ENCODE results near the gene NUDT7. TPM values are rescaled to one million over a fixed set of nuclear protein-coding genes. Genes with fewer than 3 reads are reported as not detected.

NUDT7 gene
- total RNA-seq, 1 donor from 2014 or later, result 3.5 TPM

- no peak for TF ChIP-seq EZH2 (IDR thresholded peaks at IDR 0.05; ENCODE audit: insufficient read depth, low read length)
- TF ChIP-seq CTCF (IDR thresholded peaks at IDR 0.05; ENCODE audit: insufficient read depth, low read depth, low read length), result no peak
- Mint-ChIP-seq H3K27me3 (ENCODE audit: low read depth, unreplicated experiment) (peaks cover 53% of the 10 kb centered on the region), H3K36me3 (ENCODE audit: low read depth, unreplicated experiment) (no peaks in the 10 kb centered on the region), H3K9me3 (ENCODE audit: unreplicated experiment) (peaks cover 4% of the 10 kb centered on the region), H3K4me1 (ENCODE audit: low read depth, unreplicated experiment) (no peaks in the 10 kb centered on the region), H3K4me3 (ENCODE audit: unreplicated experiment) (no peak overlapping the region), H3K27ac (ENCODE audit: unreplicated experiment) (no peak overlapping the region)
- Histone ChIP-seq H4K20me1 (ENCODE audit: insufficient read depth, low read length) (no peaks in the 10 kb centered on the region), H3K4me1 (ENCODE audit: insufficient read depth, low read length) (peaks cover 6% of the 10 kb centered on the region), H3K36me3 (ENCODE audit: insufficient read depth, low read length) (no peaks in the 10 kb centered on the region), H2AFZ (ENCODE audit: low read depth, low read length) (no peak overlapping the region), H3K79me2 (ENCODE audit: insufficient read depth, low read length) (no peaks in the 10 kb centered on the region), H3K4me3 (ENCODE audit: insufficient read depth, low read depth, low read length) (no peak overlapping the region), H3K9ac (ENCODE audit: low read length) (no peak overlapping the region), H3K4me2 (ENCODE audit: low read length) (no peak overlapping the region), H3K27me3 (ENCODE audit: insufficient read depth, low read length) (peaks cover 5% of the 10 kb centered on the region), H3K9me3 (ENCODE audit: insufficient read depth, low read depth, low read length) (no peaks in the 10 kb centered on the region), H3K27ac (ENCODE audit: low read depth, low read length) (no peak overlapping the region)
- no peak for FAIRE-seq
- DNase-seq (ENCODE audit: low read depth), result no peak
Measured at GRCh38 chr16:77786186-77786847, 64.0 kb downstream of the NUDT7 start.

- DNase-seq (ENCODE audit: low read depth), result no peak
- Histone ChIP-seq H3K4me1 (ENCODE audit: insufficient read depth, low read length) (peaks cover 6% of the 10 kb centered on the region), H3K36me3 (ENCODE audit: insufficient read depth, low read length) (no peaks in the 10 kb centered on the region), H3K27ac (ENCODE audit: low read depth, low read length) (no peak overlapping the region), H3K9me3 (ENCODE audit: insufficient read depth, low read depth, low read length) (no peaks in the 10 kb centered on the region), H3K79me2 (ENCODE audit: insufficient read depth, low read length) (peaks cover 3% of the 10 kb centered on the region), H4K20me1 (ENCODE audit: insufficient read depth, low read length) (no peaks in the 10 kb centered on the region), H3K27me3 (ENCODE audit: insufficient read depth, low read length) (peaks cover 5% of the 10 kb centered on the region), H3K4me2 (ENCODE audit: low read length) (no peak overlapping the region), H3K4me3 (ENCODE audit: insufficient read depth, low read depth, low read length) (no peak overlapping the region), H3K9ac (ENCODE audit: low read length) (no peak overlapping the region), H2AFZ (ENCODE audit: low read depth, low read length) (no peak overlapping the region)
- FAIRE-seq, result no peak
- TF ChIP-seq CTCF (IDR thresholded peaks at IDR 0.05; ENCODE audit: insufficient read depth, low read depth, low read length) (no peak), EZH2 (IDR thresholded peaks at IDR 0.05; ENCODE audit: insufficient read depth, low read length) (no peak)
- Mint-ChIP-seq H3K27me3 (ENCODE audit: low read depth, unreplicated experiment) (peaks cover 60% of the 10 kb centered on the region), H3K27ac (ENCODE audit: unreplicated experiment) (no peak overlapping the region), H3K36me3 (ENCODE audit: low read depth, unreplicated experiment) (no peaks in the 10 kb centered on the region), H3K4me3 (ENCODE audit: unreplicated experiment) (no peak overlapping the region), H3K9me3 (ENCODE audit: unreplicated experiment) (peaks cover 4% of the 10 kb centered on the region), H3K4me1 (ENCODE audit: low read depth, unreplicated experiment) (no peaks in the 10 kb centered on the region)
Measured at GRCh38 chr16:77787452-77787851, 65.1 kb downstream of the NUDT7 start.

All from astrocyte (in vitro differentiated cells and primary cell).